GM12875 (cell line): ENCODE results near the gene DNPEP.
"Not testable (repeated sequence)": the region's sequence is repeated elsewhere in the genome, so short reads cannot be mapped to it uniquely, and the experiment has no call there.

Experiments
- H3K4me3 ChIP-seq: one replicate; pipeline ENCODE4 v1.5.1; 2011; ENCODE audit warnings: low read depth, low read length, control low read depth
- TF ChIP-seq, protein P1 (sequence below): IDR thresholded peaks from 2 replicates; pipeline ENCODE4 v1.5.1; 2011; ENCODE audit warnings: low read depth, mild to moderate bottlenecking, control low read depth, inconsistent platforms, low read length, moderate library complexity, borderline replicate concordance; ENCODE audit not compliant: insufficient read depth

Gene DNPEP

DNA sequence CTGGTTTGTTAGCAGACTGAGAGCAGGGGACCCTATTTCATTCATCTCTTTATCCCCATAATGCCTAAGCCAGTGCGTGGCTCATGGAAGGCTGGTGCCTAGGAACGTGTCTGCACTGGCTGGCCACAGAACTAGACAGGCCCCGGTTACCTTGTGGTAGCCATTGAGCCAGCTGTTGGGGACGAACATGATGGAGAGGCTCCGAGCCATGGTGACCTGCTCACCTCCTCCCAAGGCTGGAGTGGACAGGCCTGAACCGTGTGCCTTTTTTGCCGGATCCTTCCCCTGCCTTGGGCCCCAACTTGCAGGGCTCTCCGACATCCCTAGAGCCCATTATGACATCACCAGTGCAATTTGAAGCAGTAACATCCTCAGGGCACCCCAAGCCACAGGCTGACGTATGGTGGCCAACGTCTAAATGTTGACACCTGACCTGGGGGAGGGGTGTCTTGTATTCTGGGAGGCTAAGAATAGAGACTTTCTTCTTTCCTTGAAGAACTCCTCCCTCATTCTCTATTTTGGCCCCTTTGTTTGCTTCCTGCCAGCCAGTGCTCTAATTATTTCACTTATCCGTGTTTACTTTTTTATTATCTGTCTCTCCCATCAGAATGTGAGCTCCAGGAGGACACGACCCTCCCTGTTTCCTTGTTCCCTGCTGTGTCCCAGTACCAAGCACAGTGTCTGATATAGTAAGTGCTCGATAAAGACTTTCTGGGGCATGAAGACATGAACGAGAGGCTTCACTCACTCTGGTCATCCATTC is 12.2 kb upstream of the DNPEP start:
- TF ChIP-seq, protein P1, sequence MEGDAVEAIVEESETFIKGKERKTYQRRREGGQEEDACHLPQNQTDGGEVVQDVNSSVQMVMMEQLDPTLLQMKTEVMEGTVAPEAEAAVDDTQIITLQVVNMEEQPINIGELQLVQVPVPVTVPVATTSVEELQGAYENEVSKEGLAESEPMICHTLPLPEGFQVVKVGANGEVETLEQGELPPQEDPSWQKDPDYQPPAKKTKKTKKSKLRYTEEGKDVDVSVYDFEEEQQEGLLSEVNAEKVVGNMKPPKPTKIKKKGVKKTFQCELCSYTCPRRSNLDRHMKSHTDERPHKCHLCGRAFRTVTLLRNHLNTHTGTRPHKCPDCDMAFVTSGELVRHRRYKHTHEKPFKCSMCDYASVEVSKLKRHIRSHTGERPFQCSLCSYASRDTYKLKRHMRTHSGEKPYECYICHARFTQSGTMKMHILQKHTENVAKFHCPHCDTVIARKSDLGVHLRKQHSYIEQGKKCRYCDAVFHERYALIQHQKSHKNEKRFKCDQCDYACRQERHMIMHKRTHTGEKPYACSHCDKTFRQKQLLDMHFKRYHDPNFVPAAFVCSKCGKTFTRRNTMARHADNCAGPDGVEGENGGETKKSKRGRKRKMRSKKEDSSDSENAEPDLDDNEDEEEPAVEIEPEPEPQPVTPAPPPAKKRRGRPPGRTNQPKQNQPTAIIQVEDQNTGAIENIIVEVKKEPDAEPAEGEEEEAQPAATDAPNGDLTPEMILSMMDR = no peak
- H3K4me3 ChIP-seq = no peak overlapping the region

DNA sequence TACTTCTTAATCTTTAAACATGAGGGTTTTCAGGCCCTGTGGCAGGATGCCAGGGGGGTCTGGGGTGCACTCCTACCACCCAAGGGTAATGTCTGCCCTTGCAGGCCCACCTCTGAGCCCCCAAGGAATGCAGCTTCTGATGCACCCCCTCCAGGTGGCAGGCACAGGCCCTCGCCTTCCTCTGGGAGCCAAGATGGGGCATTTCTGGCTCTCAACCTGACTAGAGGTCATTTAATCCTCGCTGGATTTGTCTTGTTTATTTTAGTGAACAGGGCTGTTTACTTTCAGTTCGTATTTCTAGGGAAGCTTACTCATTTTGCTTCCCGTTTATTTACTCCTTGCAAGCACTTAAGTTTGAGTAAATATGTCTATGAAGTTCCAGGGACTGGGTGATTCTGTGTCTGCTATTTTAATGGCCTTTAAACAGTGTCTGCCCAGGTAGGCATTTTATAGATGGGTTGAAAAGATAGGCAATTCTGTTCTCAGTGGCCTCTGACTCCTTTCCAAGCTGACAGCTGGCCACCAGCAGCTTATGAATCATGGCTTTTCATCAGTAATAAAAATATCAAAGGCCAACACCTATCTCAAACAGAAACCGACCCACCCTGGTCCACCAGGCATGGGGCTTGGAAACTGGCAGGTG is 11.1 kb upstream of the DNPEP start:
- TF ChIP-seq, protein P1 = no peak
- no peak overlapping the region for H3K4me3 ChIP-seq

DNA sequence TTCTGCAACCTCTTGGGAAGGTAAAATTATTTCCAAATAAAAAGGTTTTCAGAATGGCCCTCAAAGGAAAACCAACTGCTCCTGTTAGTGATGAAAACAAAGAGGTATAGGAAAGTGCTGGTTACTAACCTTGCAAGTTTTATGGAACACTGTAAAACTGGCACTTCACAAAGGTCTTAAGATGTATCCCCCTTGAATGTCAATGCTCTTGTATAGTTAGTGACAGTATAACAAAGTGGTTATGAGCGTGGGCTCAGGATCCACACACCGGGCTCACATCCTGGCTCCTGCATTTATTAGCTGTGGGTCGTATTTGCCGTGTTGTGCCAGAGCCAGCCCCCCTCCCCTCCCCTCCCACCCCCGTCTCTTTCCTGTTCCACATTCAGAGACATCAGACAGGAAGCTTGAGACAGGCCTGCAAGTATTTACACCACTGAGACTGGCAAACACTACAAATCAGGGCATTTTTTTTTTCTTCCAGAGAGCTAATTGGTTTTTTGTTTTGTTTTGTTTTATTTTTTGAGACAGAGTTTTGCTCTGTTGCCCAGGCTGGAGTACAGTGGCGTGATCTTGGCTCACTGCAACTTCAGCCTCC is 9.2 kb upstream of the DNPEP start:
- no peak overlapping the region for H3K4me3 ChIP-seq

DNA sequence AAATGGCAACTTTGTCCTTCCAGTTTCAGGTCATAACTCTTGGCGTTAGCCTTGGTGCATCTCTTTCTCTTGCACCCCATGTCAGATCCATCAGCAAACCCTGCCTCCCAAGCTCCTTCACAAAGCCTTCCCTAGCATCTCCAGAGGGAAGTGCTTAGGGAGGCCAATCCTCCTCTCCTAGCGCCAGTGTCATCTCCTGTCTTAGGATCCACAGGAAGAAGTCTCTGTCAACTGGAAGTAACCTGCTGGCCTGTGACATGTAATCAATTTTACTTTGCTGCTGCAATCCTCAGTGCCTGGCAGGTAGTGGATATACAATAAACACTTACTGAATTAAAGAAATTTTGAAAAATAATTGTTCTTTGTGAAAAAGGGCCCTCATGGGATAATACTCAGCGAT is 7.9 kb upstream of the DNPEP start:
- TF ChIP-seq, protein P1 = no peak
- no peak overlapping the region for H3K4me3 ChIP-seq

More for the DNA sequence above, 9.2 kb upstream of the DNPEP start:
- TF ChIP-seq, protein P1 = no peak

DNA sequence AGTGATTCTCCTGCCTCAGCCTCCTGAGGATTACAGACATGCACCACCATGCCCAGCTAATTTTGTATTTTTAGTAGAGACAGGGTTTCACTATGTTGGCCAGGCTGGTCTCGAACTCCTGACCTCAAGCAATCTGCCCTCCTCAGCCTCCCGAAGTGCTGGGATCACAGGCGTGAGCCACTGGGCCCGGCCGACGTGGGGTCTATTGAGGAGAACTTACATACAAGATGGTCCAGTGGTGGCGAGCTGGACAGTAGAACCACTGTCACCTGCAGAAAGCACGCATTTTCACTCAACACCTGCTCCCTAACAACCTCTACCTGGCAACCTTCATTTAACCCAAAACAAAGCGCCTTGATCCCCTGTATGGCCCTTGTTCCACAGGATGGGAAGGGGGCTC is 7.3 kb upstream of the DNPEP start:
- H3K4me3 ChIP-seq = not testable (repeated sequence)

DNA sequence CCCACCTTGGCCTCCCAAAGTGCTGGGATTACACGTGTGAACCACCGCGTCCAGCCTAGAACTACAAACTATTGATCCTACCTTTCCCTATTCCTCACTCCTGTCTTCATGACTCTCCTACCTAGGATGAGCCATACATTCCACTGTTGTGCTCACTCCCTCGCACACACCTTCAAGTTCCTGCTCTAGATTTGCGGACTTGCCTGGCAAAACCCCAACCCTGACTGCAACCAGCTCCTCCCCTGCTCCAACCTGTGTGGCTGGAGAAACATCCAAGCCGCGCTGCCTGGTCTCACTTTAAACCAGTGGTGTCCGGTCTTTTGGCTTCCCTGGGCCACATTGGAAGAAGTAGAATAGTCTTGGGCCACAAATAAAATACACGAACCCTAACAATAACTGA is 5.0 kb upstream of the DNPEP start:
- TF ChIP-seq, protein P1 = no peak
- no peak overlapping the region for H3K4me3 ChIP-seq

DNA sequence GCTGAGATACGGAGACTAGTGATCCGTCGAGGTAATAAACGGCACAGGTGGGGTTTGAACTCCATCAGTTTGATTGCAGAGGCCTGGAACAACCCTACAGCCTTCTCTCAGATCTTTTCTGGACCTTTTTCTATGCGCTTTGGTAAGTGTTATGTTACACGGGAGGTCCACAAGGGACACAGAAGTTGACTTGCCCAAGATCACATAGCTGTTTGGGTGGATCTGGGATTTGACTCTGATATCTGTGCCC is 1.1 kb upstream of the DNPEP start:
- H3K4me3 ChIP-seq = no peak overlapping the region
- TF ChIP-seq, protein P1 = no peak
